SK-N-SH (cell line): ENCODE results near the gene BID. TPM values are rescaled to one million over a fixed set of nuclear protein-coding genes. Genes with fewer than 3 reads are reported as not detected.

Experiments
- CTCF ChIA-PET: fragments of 300-600, 350-600 bp; formaldehyde crosslinking; extraction: SDS; loops from one replicate; lab custom pipeline; 2021; lab: Yijun Ruan, JAX
- POLR2A ChIA-PET: fragments of 350-600 bp; sonication (Branson Sonifier 250); formaldehyde crosslinking; extraction: SDS; loops from one replicate; lab custom pipeline; 2020; ENCODE audit warnings: antibody characterized with exemption, inconsistent platforms; lab: Yijun Ruan, JAX
- DNase-seq: peaks from one replicate; pipeline ENCODE4 v3.0.0; 2012
- H2AFZ ChIP-seq: fragments of 200-600 bp; sonication (generic); 2 replicates; pipeline ENCODE4 v1.8.1; 2016; ENCODE audit warnings: antibody characterized with exemption, mild to moderate bottlenecking, low read depth
- H3F3A ChIP-seq: fragments of 200-600 bp; sonication (generic); replicated peaks from 2 replicates; pipeline ENCODE3; 2016; ENCODE audit warnings: antibody characterized with exemption, mild to moderate bottlenecking; ENCODE audit not compliant: insufficient read depth
- H3K27ac ChIP-seq, 2 experiments: fragments of 200-500 bp in 1 of 2; fragments of 200-600 bp in 1 of 2; sonication (Bioruptor generic) in 1 of 2; sonication (generic), shearing (Covaris generic) in 1 of 2; 2 replicates each; pipeline versions ENCODE4 v1.5.1 to v1.6.1; 2014 to 2016; ENCODE audit warnings: low read depth in 2 of 2, inconsistent platforms in 1 of 2, low read length in 1 of 2, mild to moderate bottlenecking in 1 of 2, mixed read lengths in 1 of 2
- H3K27me3 ChIP-seq: fragments of 200-600 bp; sonication (generic), shearing (Covaris generic); 2 replicates; pipeline ENCODE4 v1.6.1; 2016; ENCODE audit warnings: mixed run types; ENCODE audit not compliant: insufficient read depth
- H3K36me3 ChIP-seq, 2 experiments: fragments of 200-500 bp in 1 of 2; fragments of 200-600 bp in 1 of 2; sonication (Bioruptor generic) in 1 of 2; sonication (generic) in 1 of 2; replicated peaks in 1 of 2; 2 replicates each; pipeline versions ENCODE3 to v1.5.1; 2014 to 2016; ENCODE audit warnings: low read length in 1 of 2, mild to moderate bottlenecking in 1 of 2; ENCODE audit not compliant: insufficient read depth in 2 of 2, control insufficient read depth in 1 of 2
- H3K4me1 ChIP-seq, 2 experiments: fragments of 200-500 bp in 1 of 2; fragments of 200-600 bp in 1 of 2; sonication (Bioruptor generic) in 1 of 2; sonication (generic), shearing (Covaris generic) in 1 of 2; 2 replicates each; pipeline versions ENCODE4 v1.5.1 to v1.6.1; 2014 to 2016; ENCODE audit warnings: low read depth in 1 of 2, low read length in 1 of 2, mixed run types in 1 of 2; ENCODE audit not compliant: insufficient read depth in 2 of 2, control insufficient read depth in 1 of 2
- H3K4me2 ChIP-seq: fragments of 200-600 bp; sonication (generic), shearing (Covaris generic); 2 replicates; pipeline ENCODE4 v1.6.1; 2017; ENCODE audit warnings: mixed run types
- H3K4me3 ChIP-seq, 2 experiments: fragments of 200-500 bp in 1 of 2; fragments of 200-600 bp in 1 of 2; sonication (Bioruptor generic) in 1 of 2; sonication (generic), shearing (Covaris generic) in 1 of 2; 2 replicates each; pipeline versions ENCODE4 v1.5.1 to v1.8.1; 2014 to 2016; ENCODE audit warnings: low read depth in 2 of 2, inconsistent platforms in 1 of 2, low read length in 1 of 2, mild to moderate bottlenecking in 1 of 2, mixed read lengths in 1 of 2, moderate library complexity in 1 of 2
- H3K79me2 ChIP-seq: fragments of 200-600 bp; sonication (generic); 2 replicates; pipeline ENCODE4 v1.8.1; 2017; ENCODE audit warnings: mild to moderate bottlenecking; ENCODE audit not compliant: insufficient read depth
- H3K9ac ChIP-seq: fragments of 200-600 bp; sonication (generic); 2 replicates; pipeline ENCODE4 v1.6.1; 2017; ENCODE audit warnings: mixed run types
- H3K9me2 ChIP-seq: fragments of 200-600 bp; sonication (generic); 2 replicates; pipeline ENCODE4 v1.6.1; 2017; ENCODE audit warnings: mixed run types
- H3K9me3 ChIP-seq: fragments of 200-600 bp; sonication (generic); 2 replicates; pipeline ENCODE4 v1.6.1; 2017; ENCODE audit warnings: mixed run types, mild to moderate bottlenecking, moderate library complexity
- H4K20me1 ChIP-seq: fragments of 200-600 bp; sonication (generic); 2 replicates; pipeline ENCODE4 v1.6.1; 2017; ENCODE audit warnings: mild to moderate bottlenecking, mixed run types; ENCODE audit not compliant: insufficient read depth
- CHD2 ChIP-seq: fragments of 150-350 bp; IDR thresholded peaks from 2 replicates; pipeline ENCODE4 v1.6.1; 2018; ENCODE audit warnings: low read length; ENCODE audit not compliant: partially characterized antibody
- CTCF ChIP-seq: fragments of 200-600 bp; sonication (generic); IDR thresholded peaks from 2 replicates; pipeline ENCODE4 v1.6.1; 2017; ENCODE audit warnings: antibody characterized with exemption, mild to moderate bottlenecking, moderate library complexity
- EZH2phosphoT487 ChIP-seq: fragments of 200-600 bp; sonication (generic); IDR thresholded peaks from 2 replicates; pipeline ENCODE4 v1.6.1; 2017; ENCODE audit warnings: low read depth, mixed run types, mild to moderate bottlenecking, antibody characterized with exemption, moderate library complexity, borderline replicate concordance
- FOXJ3 ChIP-seq: sonication (generic); formaldehyde crosslinking; IDR thresholded peaks from 2 replicates; pipeline ENCODE4 v1.5.1; 2020; ENCODE audit warnings: mild to moderate bottlenecking, missing genetic modification reagents
- FOXM1 ChIP-seq: IDR thresholded peaks from 2 replicates; pipeline ENCODE4 v1.4.0; 2012; ENCODE audit warnings: low read depth, mild to moderate bottlenecking
- IRF3 ChIP-seq: fragments of 150-350 bp; IDR thresholded peaks from 2 replicates; pipeline ENCODE4 v1.6.1; 2016; ENCODE audit warnings: mild to moderate bottlenecking, low read depth, low read length
- JUND ChIP-seq: IDR thresholded peaks from 2 replicates; pipeline ENCODE4 v1.4.0; 2012
- MEF2A ChIP-seq: IDR thresholded peaks from 2 replicates; pipeline ENCODE4 v1.4.0; 2012; ENCODE audit warnings: low read depth, borderline replicate concordance
- MXI1 ChIP-seq: IDR thresholded peaks from 2 replicates; pipeline ENCODE4 v1.6.1; 2012; ENCODE audit warnings: mild to moderate bottlenecking, low read depth, low read length, improper control_type of control experiment
- NRF1 ChIP-seq: IDR thresholded peaks from 2 replicates; pipeline ENCODE4 v1.6.1; 2012; ENCODE audit warnings: low read depth, mild to moderate bottlenecking, low read length
- POLR2AphosphoS5 ChIP-seq: IDR thresholded peaks from 2 replicates; pipeline ENCODE4 v1.6.1; 2012; ENCODE audit warnings: low read depth, low read length
- RCOR1 ChIP-seq: fragments of 150-350 bp; IDR thresholded peaks from 2 replicates; pipeline ENCODE4 v1.6.1; 2017; ENCODE audit warnings: antibody characterized with exemption, low read length
- SIN3A ChIP-seq: IDR thresholded peaks from 2 replicates; pipeline ENCODE4 v1.6.1; 2012; ENCODE audit warnings: low read depth, mild to moderate bottlenecking, low read length, moderate library complexity, borderline replicate concordance
- SMC3 ChIP-seq: IDR thresholded peaks from 2 replicates; pipeline ENCODE4 v1.6.1; 2012; ENCODE audit warnings: low read depth, low read length, improper control_type of control experiment
- USF1 ChIP-seq: IDR thresholded peaks from 2 replicates; pipeline ENCODE4 v1.4.0; 2012; ENCODE audit warnings: low read depth, borderline replicate concordance
- ZBTB33 ChIP-seq: IDR thresholded peaks from 2 replicates; pipeline ENCODE4 v1.4.0; 2012; ENCODE audit warnings: low read depth, borderline replicate concordance
- WGBS: methylation state at CpG from one replicate; pipeline ENCODE4 v1.1.6; 2017; ENCODE audit warnings: low lambda C conversion rate; 5-methylcytosine and 5-hydroxymethylcytosine counted together
- polyA plus RNA-seq, 3 experiments: library from polyadenylated mRNA; depleted of rRNA; stranded (reverse); fragments of >200 nt; gene quantifications; 2 replicates each; pipeline ENCODE4 v1.2.3, GENCODE V29; 2012
- TF ChIP-seq, protein P1 (sequence below): IDR thresholded peaks from 2 replicates; pipeline ENCODE4 v1.4.0; 2012; ENCODE audit warnings: low read depth
- TF ChIP-seq, protein P2 (sequence below): IDR thresholded peaks from 2 replicates; pipeline ENCODE4; 2012

The BID gene
- polyA plus RNA-seq, 1 of the 3 experiments (the other 2 are of a cell fraction) = 139 TPM

- 92% methylated on average over 8 of the region's 14 CpGs for WGBS
- ChIA-PET POLR2A (interaction anchor here (1.2 kb wide), 1 partner anchor 11 kb away, joined by 3 read pairs; no protein-coding TSS in a partner anchor), CTCF (interaction anchor here (7.2 kb wide), 1 partner anchor 28 kb away, joined by 62 read pairs; no protein-coding TSS in a partner anchor)
- Histone ChIP-seq H3K27me3 (no peaks in the 10 kb centered on the region), H3K9me3 (no peaks in the 10 kb centered on the region), H3K9ac (no peak overlapping the region), H3K4me2 (no peak overlapping the region), H2AFZ (no peak overlapping the region), H3K4me1 (peaks cover 12 to 34% of the 10 kb centered on the region in 2 experiments; a peak in 2 of 4 replicates), H3K36me3 (peaks cover 0 to 4% of the 10 kb centered on the region in 2 experiments)
- DNase-seq = no peak
- TF ChIP-seq MEF2A (no peak), RCOR1 (no peak), IRF3 (no peak), MXI1 (no peak), POLR2AphosphoS5 (no peak), FOXM1 (no peak), FOXJ3 (CRISPR knock-in tag) (no peak), NRF1 (no peak), CHD2 (no peak), SMC3 (no peak), USF1 (no peak), CTCF (no peak), EZH2phosphoT487 (no peak), SIN3A (no peak), JUND (no peak), ZBTB33 (no peak)
- TF ChIP-seq, protein P1, sequence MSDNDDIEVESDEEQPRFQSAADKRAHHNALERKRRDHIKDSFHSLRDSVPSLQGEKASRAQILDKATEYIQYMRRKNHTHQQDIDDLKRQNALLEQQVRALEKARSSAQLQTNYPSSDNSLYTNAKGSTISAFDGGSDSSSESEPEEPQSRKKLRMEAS = no peak
- TF ChIP-seq, protein P2, sequence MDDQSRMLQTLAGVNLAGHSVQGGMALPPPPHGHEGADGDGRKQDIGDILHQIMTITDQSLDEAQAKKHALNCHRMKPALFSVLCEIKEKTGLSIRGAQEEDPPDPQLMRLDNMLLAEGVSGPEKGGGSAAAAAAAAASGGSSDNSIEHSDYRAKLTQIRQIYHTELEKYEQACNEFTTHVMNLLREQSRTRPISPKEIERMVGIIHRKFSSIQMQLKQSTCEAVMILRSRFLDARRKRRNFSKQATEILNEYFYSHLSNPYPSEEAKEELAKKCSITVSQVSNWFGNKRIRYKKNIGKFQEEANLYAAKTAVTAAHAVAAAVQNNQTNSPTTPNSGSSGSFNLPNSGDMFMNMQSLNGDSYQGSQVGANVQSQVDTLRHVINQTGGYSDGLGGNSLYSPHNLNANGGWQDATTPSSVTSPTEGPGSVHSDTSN = no peak
- TF ChIP-seq, all 33 proteins: peak for 0
- Histone ChIP-seq H3K79me2 (peaks cover 53% of the 10 kb centered on the region), H3K4me3 (no peak overlapping the region), H3F3A (no peaks in the 10 kb centered on the region), H3K9me2 (no peaks in the 10 kb centered on the region), H3K27ac (no peak overlapping the region), H4K20me1 (peaks cover 28% of the 10 kb centered on the region)
These were observed 5.1 kb downstream of the BID start for GRCh38 chr22:17769013-17769715.
